ENCODE data around the gene NOC2L. TPM values are rescaled to one million over a fixed set of nuclear protein-coding genes. Genes with fewer than 3 reads are reported as not detected.

Gene NOC2L
- total and polyA plus RNA-seq, 9 of the 15 experiments (the other 6 are each of a cell fraction or from before 2014, with no cell fraction given) = 4.0 to 410 (median 200) TPM

DNA sequence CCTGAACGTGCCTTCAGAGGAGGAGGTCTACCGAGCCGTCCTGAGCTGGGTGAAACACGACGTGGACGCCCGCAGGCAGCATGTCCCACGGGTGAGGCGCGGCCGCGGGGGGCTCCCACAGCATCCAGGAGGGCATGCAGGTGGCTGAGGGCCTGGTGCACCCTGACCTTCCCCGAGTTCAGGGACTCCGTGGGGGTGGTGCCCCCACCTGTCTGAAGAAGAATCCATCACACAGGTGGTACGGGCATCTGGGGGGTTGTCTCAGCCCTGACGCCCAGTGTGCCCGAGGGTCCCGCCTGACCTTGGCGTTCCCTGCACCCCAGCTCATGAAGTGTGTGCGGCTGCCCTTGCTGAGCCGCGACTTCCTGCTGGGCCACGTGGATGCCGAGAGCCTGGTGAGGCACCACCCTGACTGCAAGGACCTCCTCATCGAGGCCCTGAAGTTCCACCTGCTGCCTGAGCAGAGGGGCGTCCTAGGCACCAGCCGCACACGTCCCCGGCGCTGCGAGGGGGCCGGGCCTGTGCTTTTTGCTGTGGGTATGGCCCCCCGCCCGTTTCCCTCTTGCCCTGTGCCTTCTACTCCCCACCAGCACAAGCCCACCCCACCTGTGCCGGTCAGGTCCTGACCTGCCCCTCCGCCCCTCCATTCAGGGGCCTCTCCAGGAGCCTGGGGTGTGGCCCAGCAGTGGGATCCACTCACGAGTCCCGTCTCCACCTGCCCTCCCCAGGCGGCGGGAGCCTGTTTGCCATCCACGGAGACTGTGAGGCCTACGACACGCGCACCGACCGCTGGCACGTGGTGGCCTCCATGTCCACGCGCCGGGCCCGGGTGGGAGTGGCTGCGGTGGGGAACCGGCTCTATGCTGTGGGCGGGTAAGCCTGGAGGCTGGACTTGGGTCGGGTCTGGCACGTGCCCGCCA lies 3.6 kb upstream of the NOC2L start:
- no peak overlapping the region for H3K4me3 ChIP-seq
- H3K9me1 ChIP-seq (ENCODE audit: control insufficient read depth, insufficient read depth, low read length) = no peaks in the 10 kb centered on the region
- CTCF ChIA-PET (ENCODE audit: low intra/inter-chr PET ratio) = interaction anchor here (0.8 kb wide), 1 partner anchor 58 kb away, joined by 4 read pairs; no protein-coding TSS in a partner anchor
- FAIRE-seq (no peak), DNase-seq (ENCODE audit: extremely low read depth in 1 of 4, low spot score in 3 of 4) (no peak), ATAC-seq (no peak)
- H3K27me3 ChIP-seq (ENCODE audit: control insufficient read depth in 2 of 2, insufficient read depth in 2 of 2, low read length in 2 of 2) = no peaks in the 10 kb centered on the region
- H3K27ac ChIP-seq (ENCODE audit: extremely low read depth, low read depth, low read length) = no peak overlapping the region
- H4K20me1 ChIP-seq (replicated peaks; ENCODE audit: control insufficient read depth, insufficient read depth, low read length) = peaks cover 5% of the 10 kb centered on the region
- intact Hi-C loops (cut with micrococcal nuclease) (no loop called here), in situ Hi-C loops (cut with MboI) (no loop called here)
- H3K79me2 ChIP-seq (ENCODE audit: control insufficient read depth, insufficient read depth, low read length) = peaks cover 28% of the 10 kb centered on the region
- H3K9me3 ChIP-seq (replicated peaks; ENCODE audit: control insufficient read depth, insufficient read depth, low read depth, low read length) = no peaks in the 10 kb centered on the region
- TF ChIP-seq SIN3A (IDR thresholded peaks at IDR 0.05; ENCODE audit: borderline replicate concordance in 2 of 2, control insufficient read depth in 1 of 2, low read depth in 2 of 2, low read length in 2 of 2) = no peak
- TF ChIP-seq NCOR1 (IDR thresholded peaks at IDR 0.05) = no peak
- TF ChIP-seq STAT5A (IDR thresholded peaks at IDR 0.05; ENCODE audit: borderline replicate concordance, low read length) = no peak
- TF ChIP-seq LARP7 (IDR thresholded peaks at IDR 0.05) = no peak
- peak; percentile 43; the same call in 1 of the 2 replicates for TF ChIP-seq RBFOX2 (IDR thresholded peaks at IDR 0.05; ENCODE audit: low read depth, low read length)
- TF ChIP-seq, protein P1, sequence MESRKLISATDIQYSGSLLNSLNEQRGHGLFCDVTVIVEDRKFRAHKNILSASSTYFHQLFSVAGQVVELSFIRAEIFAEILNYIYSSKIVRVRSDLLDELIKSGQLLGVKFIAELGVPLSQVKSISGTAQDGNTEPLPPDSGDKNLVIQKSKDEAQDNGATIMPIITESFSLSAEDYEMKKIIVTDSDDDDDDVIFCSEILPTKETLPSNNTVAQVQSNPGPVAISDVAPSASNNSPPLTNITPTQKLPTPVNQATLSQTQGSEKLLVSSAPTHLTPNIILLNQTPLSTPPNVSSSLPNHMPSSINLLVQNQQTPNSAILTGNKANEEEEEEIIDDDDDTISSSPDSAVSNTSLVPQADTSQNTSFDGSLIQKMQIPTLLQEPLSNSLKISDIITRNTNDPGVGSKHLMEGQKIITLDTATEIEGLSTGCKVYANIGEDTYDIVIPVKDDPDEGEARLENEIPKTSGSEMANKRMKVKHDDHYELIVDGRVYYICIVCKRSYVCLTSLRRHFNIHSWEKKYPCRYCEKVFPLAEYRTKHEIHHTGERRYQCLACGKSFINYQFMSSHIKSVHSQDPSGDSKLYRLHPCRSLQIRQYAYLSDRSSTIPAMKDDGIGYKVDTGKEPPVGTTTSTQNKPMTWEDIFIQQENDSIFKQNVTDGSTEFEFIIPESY (CRISPR knock-in tag; IDR thresholded peaks at IDR 0.05) = 0 out of 2 replicates have a peak, but pooled peaks have one; percentile 75
- 0 out of 2 replicates have a peak, but pooled peaks have one; percentile 3 for TF ChIP-seq ZNF121 (CRISPR knock-in tag; conservative IDR thresholded peaks at IDR 0.05)
- no peak for TF ChIP-seq WHSC1 (IDR thresholded peaks at IDR 0.05; ENCODE audit: low read length)
- TF ChIP-seq, protein P2, sequence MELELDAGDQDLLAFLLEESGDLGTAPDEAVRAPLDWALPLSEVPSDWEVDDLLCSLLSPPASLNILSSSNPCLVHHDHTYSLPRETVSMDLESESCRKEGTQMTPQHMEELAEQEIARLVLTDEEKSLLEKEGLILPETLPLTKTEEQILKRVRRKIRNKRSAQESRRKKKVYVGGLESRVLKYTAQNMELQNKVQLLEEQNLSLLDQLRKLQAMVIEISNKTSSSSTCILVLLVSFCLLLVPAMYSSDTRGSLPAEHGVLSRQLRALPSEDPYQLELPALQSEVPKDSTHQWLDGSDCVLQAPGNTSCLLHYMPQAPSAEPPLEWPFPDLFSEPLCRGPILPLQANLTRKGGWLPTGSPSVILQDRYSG (tag; conservative IDR thresholded peaks at IDR 0.05; ENCODE audit: low read depth) = no peak
- no peak for TF ChIP-seq SRSF3 (IDR thresholded peaks at IDR 0.05; ENCODE audit: insufficient read depth, low read length)
- H3K4me2 ChIP-seq (ENCODE audit: insufficient read depth, low read length) = no peak overlapping the region
- BruUV-seq (replicated peaks) = no TSS peak
- H3K9ac ChIP-seq (ENCODE audit: insufficient read depth in 1 of 2, low read depth in 2 of 2, low read length in 2 of 2) = no peak overlapping the region
- peaks cover 44% of the 10 kb centered on the region; the same call in 2 of the 3 replicates for H3K36me3 ChIP-seq (ENCODE audit: control insufficient read depth, insufficient read depth, low read length)
- peaks cover 24 to 87% of the 10 kb centered on the region in 2 experiments for H3K4me1 ChIP-seq (replicated peaks in 1 of 2; ENCODE audit: control insufficient read depth in 2 of 2, insufficient read depth in 2 of 2, low read length in 2 of 2)
- H2AFZ ChIP-seq (ENCODE audit: low read depth, low read length) = no peak overlapping the region
- WGBS (ENCODE audit: insufficient coverage, low coverage, missing lambda C conversion rate) = 95% methylated on average over 30 of the region's 57 CpGs
- POLR2A ChIA-PET = no interaction called here
